ENCODE data around the gene USP17L19.
"Not testable (repeated sequence)": the region's sequence is repeated elsewhere in the genome, so short reads cannot be mapped to it uniquely, and the experiment has no call there.

USP17L19 gene

GRCh38 chr4:9253078-9253477 lies at the start of gene USP17L19:
TSS of gene USP17L19 (plus strand) at chr4:9253378. CDS start at chr4:9253378, 0 bp downstream.
- DNase-seq (ENCODE audit: low read depth); H3K4me3 ChIP-seq (ENCODE audit: low read depth, low read length): not testable (repeated sequence)

GRCh38 chr4:9210357-9210756 lies 42.8 kb upstream of the USP17L19 start, which contains the start of gene USP17L10:
TSS of gene USP17L10 (plus strand) at chr4:9210657. CDS start at chr4:9210657, 0 bp downstream.
- H3K4me3 ChIP-seq (ENCODE audit: low read depth, low read length); DNase-seq (ENCODE audit: low read depth): not testable (repeated sequence)

- not testable (repeated sequence) for H3K4me3 ChIP-seq (ENCODE audit: low read depth, low read length); DNase-seq (ENCODE audit: low read depth)
These were observed 38.5 kb upstream of the USP17L19 start for GRCh38 chr4:9214701-9215100.

- not testable (repeated sequence) for H3K4me3 ChIP-seq (ENCODE audit: low read depth, low read length); DNase-seq (ENCODE audit: low read depth)
These were observed 38.1 kb upstream of the USP17L19 start, which contains the start of gene USP17L11 for GRCh38 chr4:9215105-9215504. TSS of gene USP17L11 (plus strand) at chr4:9215405. CDS start at chr4:9215405, 0 bp downstream.

- H3K4me3 ChIP-seq (ENCODE audit: low read depth, low read length); DNase-seq (ENCODE audit: low read depth): not testable (repeated sequence)
These were observed 33.3 kb upstream of the USP17L19 start, which contains the start of gene USP17L12 for GRCh38 chr4:9219852-9220251. TSS of gene USP17L12 (plus strand) at chr4:9220152. CDS start at chr4:9220152, 0 bp downstream.

- H3K4me3 ChIP-seq (ENCODE audit: low read depth, low read length); DNase-seq (ENCODE audit: low read depth): not testable (repeated sequence)
These were observed 28.6 kb upstream of the USP17L19 start, which contains the start of gene USP17L13 for GRCh38 chr4:9224596-9224995. TSS of gene USP17L13 (plus strand) at chr4:9224896. CDS start at chr4:9224896, 0 bp downstream.

GRCh38 chr4:9230249-9230648 lies 22.9 kb upstream of the USP17L19 start:
- DNase-seq (ENCODE audit: low read depth); H3K4me3 ChIP-seq (ENCODE audit: low read depth, low read length): not testable (repeated sequence)

GRCh38 chr4:9234085-9234484 lies 19.1 kb upstream of the USP17L19 start, which contains the start of gene USP17L15:
TSS of gene USP17L15 (plus strand) at chr4:9234385. CDS start at chr4:9234385, 0 bp downstream.
- H3K4me3 ChIP-seq (ENCODE audit: low read depth, low read length): not testable (repeated sequence)

GRCh38 chr4:9238461-9238860 lies 14.7 kb upstream of the USP17L19 start:
- peak; percentile 1 for DNase-seq (ENCODE audit: low read depth)
- H3K4me3 ChIP-seq (ENCODE audit: low read depth, low read length): not testable (repeated sequence)

More at GRCh38 chr4:9234085-9234484, 19.1 kb upstream of the USP17L19 start, which contains the start of gene USP17L15:
- not testable (repeated sequence) for DNase-seq (ENCODE audit: low read depth)

GRCh38 chr4:9243579-9243978 lies 9.6 kb upstream of the USP17L19 start, which contains the start of gene USP17L17:
TSS of gene USP17L17 (plus strand) at chr4:9243879. CDS start at chr4:9243879, 0 bp downstream.
- DNase-seq (ENCODE audit: low read depth); H3K4me3 ChIP-seq (ENCODE audit: low read depth, low read length): not testable (repeated sequence)

GRCh38 chr4:9247953-9248680 lies 5.1 kb upstream of the USP17L19 start, which contains the start of gene USP17L18:
TSS of gene USP17L18 (plus strand) at chr4:9248630. CDS start at chr4:9248630, 0 bp downstream.
- DNase-seq (ENCODE audit: low read depth): peak; percentile 1
- not testable (repeated sequence) for H3K4me3 ChIP-seq (ENCODE audit: low read depth, low read length)

GRCh38 chr4:9257824-9258223 lies 4.6 kb downstream of the USP17L19 start, which contains the start of gene USP17L20:
TSS of gene USP17L20 (plus strand) at chr4:9258124. CDS start at chr4:9258124, 0 bp downstream.
- not testable (repeated sequence) for H3K4me3 ChIP-seq (ENCODE audit: low read depth, low read length); DNase-seq (ENCODE audit: low read depth)

GRCh38 chr4:9262572-9262971 lies 9.4 kb downstream of the USP17L19 start, which contains the start of gene USP17L21:
TSS of gene USP17L21 (plus strand) at chr4:9262872. CDS start at chr4:9262872, 0 bp downstream.
- DNase-seq (ENCODE audit: low read depth); H3K4me3 ChIP-seq (ENCODE audit: low read depth, low read length): not testable (repeated sequence)

- not testable (repeated sequence) for DNase-seq (ENCODE audit: low read depth); H3K4me3 ChIP-seq (ENCODE audit: low read depth, low read length)
These were observed 14.1 kb downstream of the USP17L19 start, which contains the start of gene USP17L22 for GRCh38 chr4:9267319-9267718. TSS of gene USP17L22 (plus strand) at chr4:9267619. CDS start at chr4:9267619, 0 bp downstream.

GRCh38 chr4:9271719-9272118 lies 18.5 kb downstream of the USP17L19 start:
- DNase-seq (ENCODE audit: low read depth); H3K4me3 ChIP-seq (ENCODE audit: low read depth, low read length): not testable (repeated sequence)
